Measurements from ENCODE around the gene SPIRE2. TPM values are rescaled to one million over a fixed set of nuclear protein-coding genes. Genes with fewer than 3 reads are reported as not detected.

The SPIRE2 gene
- polyA plus RNA-seq, 1 donor (not counting 4 experiments of a cell fraction or from before 2014, with no cell fraction given), result 1.1 TPM

GRCh38 chr16:89837014-89837546 lies 8.8 kb downstream of the SPIRE2 start:
- no peaks in the 10 kb centered on the region for H3K9me1 ChIP-seq (ENCODE audit: control insufficient read depth, extremely low read depth, insufficient read depth, low read length)
- no peaks in the 10 kb centered on the region for H3K27me3 ChIP-seq (ENCODE audit: control insufficient read depth, extremely low read depth, insufficient read depth, low read length)
- no peak overlapping the region for H3K4me2 ChIP-seq (ENCODE audit: control insufficient read depth, extremely low read depth, insufficient read depth, low read depth, low read length)
- no peak overlapping the region for H3K27ac ChIP-seq (ENCODE audit: control insufficient read depth, insufficient read depth, low read length)
- no peak overlapping the region for H3K9ac ChIP-seq (ENCODE audit: control insufficient read depth, extremely low read depth, insufficient read depth, low read length)
- H3K4me3 ChIP-seq (ENCODE audit: control insufficient read depth in 2 of 3, extremely low read depth in 1 of 3, insufficient read depth in 2 of 3, low read depth in 1 of 3, low read length in 3 of 3), result no peak overlapping the region
- FAIRE-seq (no peak), DNase-seq (ENCODE audit: low read depth, low spot score) (no peak)
- H3K9me3 ChIP-seq (ENCODE audit: control insufficient read depth, low read depth, low read length), result no peaks in the 10 kb centered on the region
- no peak for TF ChIP-seq EZH2 (IDR thresholded peaks at IDR 0.05; ENCODE audit: low read length)
- no peak for TF ChIP-seq CTCF (optimal IDR thresholded peaks at IDR 0.05 in 1 of 3, IDR thresholded peaks at IDR 0.05 in 1 of 3, conservative IDR thresholded peaks at IDR 0.05 in 1 of 3; ENCODE audit: extremely low read depth in 1 of 3, insufficient read depth in 2 of 3, low read length in 3 of 3)
- dilution Hi-C loops (cut with MboI; ENCODE audit: extremely low pct_ligation_motif_present, low sequenced_read_pairs), result no loop called here
- no peaks in the 10 kb centered on the region for H4K20me1 ChIP-seq (ENCODE audit: control insufficient read depth, extremely low read depth, insufficient read depth, low read length)
- no peaks in the 10 kb centered on the region for H3K36me3 ChIP-seq (ENCODE audit: control insufficient read depth in 2 of 2, extremely low read depth in 1 of 2, insufficient read depth in 2 of 2, low read length in 2 of 2)
- no peaks in the 10 kb centered on the region for H3K4me1 ChIP-seq (ENCODE audit: control insufficient read depth, extremely low read depth, insufficient read depth, low read length)
- H2AFZ ChIP-seq (ENCODE audit: control insufficient read depth, low read length), result no peak overlapping the region
- no peaks in the 10 kb centered on the region for H3K79me2 ChIP-seq (ENCODE audit: control insufficient read depth, insufficient read depth, low read length)

- Histone ChIP-seq H3K9ac (ENCODE audit: control insufficient read depth, extremely low read depth, insufficient read depth, low read length) (no peak overlapping the region), H3K27ac (ENCODE audit: control insufficient read depth, insufficient read depth, low read length) (no peak overlapping the region), H3K9me1 (ENCODE audit: control insufficient read depth, extremely low read depth, insufficient read depth, low read length) (no peaks in the 10 kb centered on the region), H3K9me3 (ENCODE audit: control insufficient read depth, low read depth, low read length) (no peaks in the 10 kb centered on the region), H4K20me1 (ENCODE audit: control insufficient read depth, extremely low read depth, insufficient read depth, low read length) (no peaks in the 10 kb centered on the region), H3K79me2 (ENCODE audit: control insufficient read depth, insufficient read depth, low read length) (no peaks in the 10 kb centered on the region), H3K27me3 (ENCODE audit: control insufficient read depth, extremely low read depth, insufficient read depth, low read length) (peaks cover 3% of the 10 kb centered on the region), H2AFZ (ENCODE audit: control insufficient read depth, low read length) (no peak overlapping the region), H3K36me3 (ENCODE audit: control insufficient read depth in 2 of 2, extremely low read depth in 1 of 2, insufficient read depth in 2 of 2, low read length in 2 of 2) (no peaks in the 10 kb centered on the region), H3K4me2 (ENCODE audit: control insufficient read depth, extremely low read depth, insufficient read depth, low read depth, low read length) (no peak overlapping the region), H3K4me1 (ENCODE audit: control insufficient read depth, extremely low read depth, insufficient read depth, low read length) (peaks cover 7% of the 10 kb centered on the region), H3K4me3 (ENCODE audit: control insufficient read depth in 2 of 3, extremely low read depth in 1 of 3, insufficient read depth in 2 of 3, low read depth in 1 of 3, low read length in 3 of 3) (no peak overlapping the region)
- FAIRE-seq, result no peak
- TF ChIP-seq CTCF (optimal IDR thresholded peaks at IDR 0.05 in 1 of 3, IDR thresholded peaks at IDR 0.05 in 1 of 3, conservative IDR thresholded peaks at IDR 0.05 in 1 of 3; ENCODE audit: extremely low read depth in 1 of 3, insufficient read depth in 2 of 3, low read length in 3 of 3) (no peak), EZH2 (IDR thresholded peaks at IDR 0.05; ENCODE audit: low read length) (no peak)
- no peak for DNase-seq (ENCODE audit: low read depth, low spot score)
- dilution Hi-C loops (cut with MboI; ENCODE audit: extremely low pct_ligation_motif_present, low sequenced_read_pairs), result no loop called here
Observed at GRCh38 chr16:89841275-89841674, 13.0 kb downstream of the SPIRE2 start.
